ENCODE measurements around the gene SLC35A1. TPM values are rescaled to one million over a fixed set of nuclear protein-coding genes. Genes with fewer than 3 reads are reported as not detected.

The SLC35A1 gene
- total and polyA plus RNA-seq, 2 of the 4 experiments (the other 2 are of a cell fraction) = 9.7 to 12.4 TPM

GRCh38 chr6:87484491-87484890 is 11.7 kb downstream of the SLC35A1 start:
- H3K9me3 ChIP-seq (ENCODE audit: control insufficient read depth, insufficient read depth, low read length) = peaks cover 7% of the 10 kb centered on the region; the same call in 1 of the 2 replicates
- peaks cover 9 to 13% of the 10 kb centered on the region in 2 experiments; a peak in 3 of 4 replicates for H3K79me1 ChIP-seq (ENCODE audit: low read depth in 1 of 2, low read length in 2 of 2)
- no peak overlapping the region for H2AK5ac ChIP-seq (ENCODE audit: low read depth, low read length)
- H4K20me1 ChIP-seq (ENCODE audit: insufficient read depth, low read length) = no peaks in the 10 kb centered on the region
- H3K4ac ChIP-seq (ENCODE audit: low read depth, low read length) = no peak overlapping the region
- ATAC-seq (ENCODE audit: low read depth) (no peak), DNase-seq (no peak)
- no peak overlapping the region for H3K56ac ChIP-seq (ENCODE audit: extremely low read depth, insufficient read depth, low read length)
- no peak overlapping the region for H2BK5ac ChIP-seq (ENCODE audit: low read depth, low read length, poor library complexity, severe bottlenecking)
- H2AK9ac ChIP-seq (replicated peaks; ENCODE audit: low read depth, low read length, poor library complexity) = no peak overlapping the region
- H3K9me1 ChIP-seq (ENCODE audit: insufficient read depth, low read length) = peaks cover 3% of the 10 kb centered on the region; the same call in 1 of the 2 replicates
- ChIA-PET CTCF (no interaction called here), POLR2A (ENCODE audit: unreplicated experiment) (no interaction called here)
- in situ Hi-C loops (cut with MboI; ENCODE audit: low sequenced_read_pairs) = no loop called here
- H3K27ac ChIP-seq (ENCODE audit: insufficient read depth, low read length) = no peak overlapping the region
- no TSS peak for BruUV-seq (replicated peaks)
- no peak overlapping the region for H3K18ac ChIP-seq (ENCODE audit: low read depth, low read length)
- no peak overlapping the region for H3K14ac ChIP-seq (replicated peaks; ENCODE audit: low read depth, low read length)
- no peak overlapping the region for H3K4me3 ChIP-seq (ENCODE audit: insufficient read depth, low read depth, low read length)
- H2BK15ac ChIP-seq (ENCODE audit: low read depth, low read length) = no peak overlapping the region
- no peak overlapping the region for H4K5ac ChIP-seq (ENCODE audit: low read depth, low read length)
- H2BK120ac ChIP-seq (ENCODE audit: low read depth, low read length) = no peak overlapping the region
- H3K23ac ChIP-seq (ENCODE audit: low read depth, low read length) = no peak overlapping the region
- H3K4me1 ChIP-seq (ENCODE audit: control insufficient read depth, insufficient read depth, low read length) = no peaks in the 10 kb centered on the region; the same call in 1 of the 2 replicates
- no peak for TF ChIP-seq POLR2A (IDR thresholded peaks at IDR 0.05; ENCODE audit: low read depth, low read length)
- TF ChIP-seq CTCF (conservative IDR thresholded peaks at IDR 0.05; ENCODE audit: low read depth, low read length) = no peak
- TF ChIP-seq FOS (IDR thresholded peaks at IDR 0.05; ENCODE audit: low read depth, low read length) = no peak
- TF ChIP-seq RCOR1 (IDR thresholded peaks at IDR 0.05; ENCODE audit: insufficient replicate concordance, low read length) = no peak
- TF ChIP-seq RFX5 (IDR thresholded peaks at IDR 0.05; ENCODE audit: low read depth, low read length) = no peak
- TF ChIP-seq, protein P1, sequence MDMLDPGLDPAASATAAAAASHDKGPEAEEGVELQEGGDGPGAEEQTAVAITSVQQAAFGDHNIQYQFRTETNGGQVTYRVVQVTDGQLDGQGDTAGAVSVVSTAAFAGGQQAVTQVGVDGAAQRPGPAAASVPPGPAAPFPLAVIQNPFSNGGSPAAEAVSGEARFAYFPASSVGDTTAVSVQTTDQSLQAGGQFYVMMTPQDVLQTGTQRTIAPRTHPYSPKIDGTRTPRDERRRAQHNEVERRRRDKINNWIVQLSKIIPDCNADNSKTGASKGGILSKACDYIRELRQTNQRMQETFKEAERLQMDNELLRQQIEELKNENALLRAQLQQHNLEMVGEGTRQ (IDR thresholded peaks at IDR 0.05; ENCODE audit: low read depth, low read length) = no peak
- no peak for TF ChIP-seq CHD1 (IDR thresholded peaks at IDR 0.05; ENCODE audit: low read depth, low read length)
- no peak for TF ChIP-seq MAFK (IDR thresholded peaks at IDR 0.05; ENCODE audit: low read depth, low read length)
- TF ChIP-seq NFE2L2 (IDR thresholded peaks at IDR 0.05; ENCODE audit: low read depth, low read length) = no peak
- no peak for TF ChIP-seq MAZ (IDR thresholded peaks at IDR 0.05; ENCODE audit: borderline replicate concordance, low read depth, low read length)
- no peak for TF ChIP-seq MXI1 (IDR thresholded peaks at IDR 0.05; ENCODE audit: borderline replicate concordance, low read depth, low read length)
- no peak for TF ChIP-seq ELK1 (IDR thresholded peaks at IDR 0.05; ENCODE audit: borderline replicate concordance, low read depth, low read length)
- TF ChIP-seq SMC3 (IDR thresholded peaks at IDR 0.05; ENCODE audit: low read depth, low read length) = no peak
- TF ChIP-seq RAD21 (IDR thresholded peaks at IDR 0.05; ENCODE audit: low read length) = no peak
- no peak for TF ChIP-seq CEBPB (IDR thresholded peaks at IDR 0.05; ENCODE audit: low read depth, low read length)
- TF ChIP-seq BHLHE40 (IDR thresholded peaks at IDR 0.05; ENCODE audit: low read depth, low read length) = no peak
- intact Hi-C loops (cut with micrococcal nuclease) = no loop called here
- H3K4me2 ChIP-seq (ENCODE audit: low read depth, low read length) = no peak overlapping the region
- H3K36me3 ChIP-seq (ENCODE audit: control insufficient read depth, insufficient read depth, low read length) = peaks cover 12% of the 10 kb centered on the region
- no peak overlapping the region for H2BK20ac ChIP-seq (ENCODE audit: low read depth, low read length)
- no peak overlapping the region for H2AFZ ChIP-seq (replicated peaks; ENCODE audit: low read length, poor library complexity)
- no peak overlapping the region for H4K8ac ChIP-seq (ENCODE audit: low read depth in 2 of 2, low read length in 2 of 2)
- WGBS, 2 experiments (ENCODE audit: extremely low coverage in 2 of 2, insufficient read length in 1 of 2) = 96% methylated on average over 4 of the region's 7 CpGs; no CpG with 5 or more reads in 1 of the 2 experiments
- H4K91ac ChIP-seq (ENCODE audit: insufficient read depth, low read depth, low read length) = no peak overlapping the region
- no peaks in the 10 kb centered on the region for H3K27me3 ChIP-seq (ENCODE audit: control insufficient read depth, insufficient read depth, low read length)
- dilution Hi-C loops (cut with HindIII; ENCODE audit: low sequenced_read_pairs, unreplicated experiment) = no loop called here
- H3K9ac ChIP-seq (ENCODE audit: low read depth, low read length) = no peak overlapping the region

All from IMR-90 (cell line).